Ishikawa (cell line): ENCODE data around the gene EFHD1.

Source experiments
- CEBPB ChIP-seq: IDR thresholded peaks from 2 replicates; pipeline ENCODE4 v1.6.1; 2012
- EGR1 ChIP-seq: IDR thresholded peaks from 2 replicates; pipeline ENCODE4 v1.6.1; 2012
- EP300 ChIP-seq: IDR thresholded peaks from 2 replicates; pipeline ENCODE4 v1.6.1; 2012; ENCODE audit warnings: borderline replicate concordance
- FOXM1 ChIP-seq: IDR thresholded peaks from 2 replicates; pipeline ENCODE4 v1.6.1; 2012; ENCODE audit warnings: low read depth, borderline replicate concordance
- NFIC ChIP-seq: IDR thresholded peaks from 2 replicates; pipeline ENCODE4 v1.6.1; 2012
- RAD21 ChIP-seq: IDR thresholded peaks from 2 replicates; pipeline ENCODE4 v1.6.1; 2012; ENCODE audit warnings: low read depth
- TCF12 ChIP-seq: IDR thresholded peaks from 2 replicates; pipeline ENCODE4 v1.6.1; 2012; ENCODE audit warnings: low read depth
- TEAD4 ChIP-seq: IDR thresholded peaks from 2 replicates; pipeline ENCODE4 v1.6.1; 2012
- YY1 ChIP-seq: IDR thresholded peaks from 2 replicates; pipeline ENCODE4 v1.6.1; 2012; ENCODE audit warnings: low read depth
- ZBTB7A ChIP-seq: IDR thresholded peaks from 2 replicates; pipeline ENCODE4 v1.6.1; 2012; ENCODE audit warnings: low read depth
- TF ChIP-seq, protein P1 (sequence below): IDR thresholded peaks from 2 replicates; pipeline ENCODE4 v1.6.1; 2012; ENCODE audit warnings: low read depth, mild to moderate bottlenecking
- TF ChIP-seq, protein P2 (sequence below): IDR thresholded peaks from 2 replicates; pipeline ENCODE4 v1.6.1; 2012

DNA sequence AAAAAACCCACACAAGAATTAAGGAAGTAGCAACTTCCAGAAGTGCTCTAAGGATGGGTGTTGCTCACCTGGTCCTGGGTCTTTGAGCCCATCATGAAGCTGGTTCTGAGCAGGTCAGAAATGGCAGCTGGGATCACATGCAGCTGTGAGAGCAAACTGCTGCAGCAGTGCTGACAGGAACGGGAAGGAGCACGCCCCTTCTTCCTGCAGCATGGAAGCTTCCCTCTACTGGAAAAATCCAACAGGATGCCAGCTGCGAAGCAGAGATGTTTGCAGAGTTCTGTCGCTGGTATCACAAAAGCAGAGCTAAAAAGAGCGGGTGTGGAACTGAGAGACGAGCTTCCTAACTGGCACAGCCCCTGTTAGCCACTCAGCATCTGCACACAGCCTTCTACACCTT lies 49.2 kb upstream of the EFHD1 start:
- no peak for TF ChIP-seq YY1
- TF ChIP-seq, protein P1, sequence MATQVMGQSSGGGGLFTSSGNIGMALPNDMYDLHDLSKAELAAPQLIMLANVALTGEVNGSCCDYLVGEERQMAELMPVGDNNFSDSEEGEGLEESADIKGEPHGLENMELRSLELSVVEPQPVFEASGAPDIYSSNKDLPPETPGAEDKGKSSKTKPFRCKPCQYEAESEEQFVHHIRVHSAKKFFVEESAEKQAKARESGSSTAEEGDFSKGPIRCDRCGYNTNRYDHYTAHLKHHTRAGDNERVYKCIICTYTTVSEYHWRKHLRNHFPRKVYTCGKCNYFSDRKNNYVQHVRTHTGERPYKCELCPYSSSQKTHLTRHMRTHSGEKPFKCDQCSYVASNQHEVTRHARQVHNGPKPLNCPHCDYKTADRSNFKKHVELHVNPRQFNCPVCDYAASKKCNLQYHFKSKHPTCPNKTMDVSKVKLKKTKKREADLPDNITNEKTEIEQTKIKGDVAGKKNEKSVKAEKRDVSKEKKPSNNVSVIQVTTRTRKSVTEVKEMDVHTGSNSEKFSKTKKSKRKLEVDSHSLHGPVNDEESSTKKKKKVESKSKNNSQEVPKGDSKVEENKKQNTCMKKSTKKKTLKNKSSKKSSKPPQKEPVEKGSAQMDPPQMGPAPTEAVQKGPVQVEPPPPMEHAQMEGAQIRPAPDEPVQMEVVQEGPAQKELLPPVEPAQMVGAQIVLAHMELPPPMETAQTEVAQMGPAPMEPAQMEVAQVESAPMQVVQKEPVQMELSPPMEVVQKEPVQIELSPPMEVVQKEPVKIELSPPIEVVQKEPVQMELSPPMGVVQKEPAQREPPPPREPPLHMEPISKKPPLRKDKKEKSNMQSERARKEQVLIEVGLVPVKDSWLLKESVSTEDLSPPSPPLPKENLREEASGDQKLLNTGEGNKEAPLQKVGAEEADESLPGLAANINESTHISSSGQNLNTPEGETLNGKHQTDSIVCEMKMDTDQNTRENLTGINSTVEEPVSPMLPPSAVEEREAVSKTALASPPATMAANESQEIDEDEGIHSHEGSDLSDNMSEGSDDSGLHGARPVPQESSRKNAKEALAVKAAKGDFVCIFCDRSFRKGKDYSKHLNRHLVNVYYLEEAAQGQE, result no peak
- TF ChIP-seq ZBTB7A, result no peak
- no peak for TF ChIP-seq NFIC
- no peak for TF ChIP-seq FOXM1
- no peak for TF ChIP-seq EP300
- TF ChIP-seq TCF12, result no peak
- TF ChIP-seq EGR1, result no peak
- no peak for TF ChIP-seq TEAD4
- no peak for TF ChIP-seq RAD21
- TF ChIP-seq, protein P2, sequence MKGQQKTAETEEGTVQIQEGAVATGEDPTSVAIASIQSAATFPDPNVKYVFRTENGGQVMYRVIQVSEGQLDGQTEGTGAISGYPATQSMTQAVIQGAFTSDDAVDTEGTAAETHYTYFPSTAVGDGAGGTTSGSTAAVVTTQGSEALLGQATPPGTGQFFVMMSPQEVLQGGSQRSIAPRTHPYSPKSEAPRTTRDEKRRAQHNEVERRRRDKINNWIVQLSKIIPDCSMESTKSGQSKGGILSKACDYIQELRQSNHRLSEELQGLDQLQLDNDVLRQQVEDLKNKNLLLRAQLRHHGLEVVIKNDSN, result no peak
- no peak for TF ChIP-seq CEBPB
